CD14-positive monocyte (primary cell): ENCODE data around the gene PRKD1. TPM values are rescaled to one million over a fixed set of nuclear protein-coding genes. Genes with fewer than 3 reads are reported as not detected.
A peak's percentile ranks its signal among the peaks of the same experiment; 100 is the strongest.

Experiments
- DNase-seq, 3 donors: peaks; one replicate each; pipeline ENCODE4 v3.0.0-alpha.2; 2011 to 2022
- H2AFZ ChIP-seq: 2 replicates; pipeline ENCODE4 v1.6.0; 2012; ENCODE audit warnings: mild to moderate bottlenecking, low read depth, low read length, inconsistent platforms; ENCODE audit not compliant: insufficient read depth, poor library complexity, severe bottlenecking
- H3K27ac ChIP-seq, 2 donors: 1 replicate in 1 of 2; 2 replicates in 1 of 2; pipeline ENCODE4 v1.5.1; 2012 to 2013; ENCODE audit warnings: low read length in 2 of 2, control low read depth in 1 of 2, inconsistent platforms in 1 of 2, low read depth in 1 of 2, mild to moderate bottlenecking in 1 of 2
- H3K27me3 ChIP-seq, 2 donors: one replicate each; pipeline versions ENCODE4 v1.6.0 to v1.6.1; 2011 to 2013; ENCODE audit warnings: low read length in 2 of 2; ENCODE audit not compliant: control insufficient read depth in 2 of 2, insufficient read depth in 2 of 2
- H3K36me3 ChIP-seq, 2 donors: replicated peaks in 1 of 2; 1 replicate in 1 of 2; 2 replicates in 1 of 2; pipeline versions ENCODE4 v1.5.1 to v1.6.1; 2012 to 2013; ENCODE audit warnings: low read length in 2 of 2, control low read depth in 1 of 2, inconsistent platforms in 1 of 2, mild to moderate bottlenecking in 1 of 2; ENCODE audit not compliant: insufficient read depth in 2 of 2, control insufficient read depth in 1 of 2
- H3K4me1 ChIP-seq, 2 donors: 1 replicate in 1 of 2; 2 replicates in 1 of 2; pipeline versions ENCODE4 v1.5.1 to v1.6.1; 2012 to 2013; ENCODE audit warnings: low read length in 2 of 2, control low read depth in 1 of 2, inconsistent platforms in 1 of 2, mild to moderate bottlenecking in 1 of 2, moderate library complexity in 1 of 2; ENCODE audit not compliant: insufficient read depth in 2 of 2, control insufficient read depth in 1 of 2
- H3K4me2 ChIP-seq: replicated peaks from 2 replicates; pipeline ENCODE3; 2012; ENCODE audit warnings: low read length, moderate library complexity, mild to moderate bottlenecking; ENCODE audit not compliant: poor library complexity, severe bottlenecking; ENCODE audit errors: extremely low read depth
- H3K4me3 ChIP-seq, 3 experiments: fragments of 200-600 bp in 1 of 3; sonication (generic) in 1 of 3; replicated peaks in 1 of 3; 1 replicate in 2 of 3; 2 replicates in 1 of 3; pipeline ENCODE4 v1.5.1; 2011 to 2013; ENCODE audit warnings: low read length in 3 of 3, mild to moderate bottlenecking in 3 of 3, control low read depth in 2 of 3, low read depth in 2 of 3, inconsistent platforms in 1 of 3, moderate library complexity in 1 of 3
- H3K79me2 ChIP-seq: 2 replicates; pipeline ENCODE4 v1.6.0; 2012; ENCODE audit warnings: mild to moderate bottlenecking, control low read depth, inconsistent platforms, low read length, moderate library complexity; ENCODE audit not compliant: insufficient read depth
- H3K9ac ChIP-seq: 2 replicates; pipeline ENCODE4 v1.6.0; 2017; ENCODE audit warnings: low read length, mild to moderate bottlenecking; ENCODE audit not compliant: insufficient read depth, poor library complexity, severe bottlenecking
- H3K9me3 ChIP-seq, 2 donors: replicated peaks in 1 of 2; 1 replicate in 1 of 2; 2 replicates in 1 of 2; pipeline versions ENCODE4 v1.5.1 to v1.6.1; 2012 to 2013; ENCODE audit warnings: low read length in 2 of 2, control low read depth in 1 of 2; ENCODE audit not compliant: control insufficient read depth in 1 of 2, insufficient read depth in 1 of 2
- H4K20me1 ChIP-seq: 2 replicates; pipeline ENCODE4 v1.6.0; 2012; ENCODE audit warnings: mild to moderate bottlenecking, low read length, control low read depth, moderate library complexity; ENCODE audit not compliant: insufficient read depth
- H3K27ac Mint-ChIP-seq, 7 donors: one replicate each; pipeline ENCODE4 v1.8.0; 2020; ENCODE audit warnings: mild to moderate bottlenecking in 7 of 7, mixed read lengths in 7 of 7, moderate library complexity in 6 of 7, inconsistent platforms in 2 of 7
- H3K27me3 Mint-ChIP-seq, 3 donors: one replicate each; pipeline ENCODE4 v1.8.0; 2021 to 2022; ENCODE audit warnings: low read depth in 3 of 3, mild to moderate bottlenecking in 3 of 3, mixed read lengths in 3 of 3, moderate library complexity in 3 of 3, inconsistent platforms in 1 of 3
- H3K36me3 Mint-ChIP-seq, 2 donors: one replicate each; pipeline ENCODE4 v1.8.0; 2020; ENCODE audit warnings: mixed read lengths in 2 of 2, inconsistent platforms in 1 of 2, mild to moderate bottlenecking in 1 of 2
- H3K4me1 Mint-ChIP-seq: one replicate; pipeline ENCODE4 v1.8.0; 2020; ENCODE audit warnings: mild to moderate bottlenecking, mixed read lengths
- H3K4me3 Mint-ChIP-seq, 2 donors: one replicate each; pipeline ENCODE4 v1.8.0; 2020; ENCODE audit warnings: mild to moderate bottlenecking in 2 of 2, mixed read lengths in 2 of 2, moderate library complexity in 1 of 2
- H3K9me3 Mint-ChIP-seq, 7 donors: one replicate each; pipeline ENCODE4 v1.8.0; 2020 to 2022; ENCODE audit warnings: mixed read lengths in 7 of 7, mild to moderate bottlenecking in 6 of 7, moderate library complexity in 6 of 7, inconsistent platforms in 2 of 7
- CTCF ChIP-seq: fragments of 200-600 bp; IDR thresholded peaks from one replicate; pipeline ENCODE4 v1.8.0; 2022; ENCODE audit warnings: antibody characterized with exemption, mild to moderate bottlenecking
- WGBS: methylation state at CpG from one replicate; pipeline ENCODE4 v1.1.5; 2013; ENCODE audit warnings: missing lambda C conversion rate; ENCODE audit not compliant: insufficient coverage; 5-methylcytosine and 5-hydroxymethylcytosine counted together
- intact Hi-C, 2 donors: fragments of 100-400 bp; cut with micrococcal nuclease; formaldehyde crosslinking; loops; one replicate each; pipeline versions ENCODE4 v1.15.0 to v1.15.1; 2023
- polyA plus RNA-seq, 3 donors: library from polyadenylated mRNA; depleted of rRNA in 1 of 3; unstranded in 2 of 3; stranded (reverse) in 1 of 3; fragments of 300-500 nt in 2 of 3; fragments of >200 nt in 1 of 3; fragmentation: Illumina TruSeq in 2 of 3; gene quantifications; 1 replicate in 2 of 3; 2 replicates in 1 of 3; pipeline ENCODE4 v1.2.3, GENCODE V29; 2012 to 2021

The PRKD1 gene
- polyA plus RNA-seq, 3 donors, result not detected

DNA sequence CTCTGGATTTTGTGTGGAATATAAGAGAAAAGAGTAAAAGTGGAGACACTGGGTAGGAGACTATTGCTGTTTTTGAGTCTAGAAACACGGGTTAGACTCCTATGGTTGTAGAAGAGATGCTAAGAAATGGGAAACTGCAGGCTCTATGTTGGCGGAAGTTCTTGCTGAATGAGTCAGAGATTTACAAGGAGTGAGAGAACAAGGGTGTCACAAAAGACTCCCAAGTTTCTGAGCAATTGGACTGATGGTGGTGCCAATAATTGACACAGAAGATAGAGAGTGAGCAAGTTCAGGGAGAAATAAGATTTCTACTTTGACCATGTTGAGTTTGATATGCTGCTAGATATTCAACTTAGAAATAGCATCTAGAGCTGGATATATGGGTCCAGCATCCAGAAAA is 2.6 kb upstream of the PRKD1 start:
- WGBS, result 75% methylated on average over 2 of the region's 2 CpGs
- Mint-ChIP-seq H3K9me3 (peaks cover 0 to 17% (median 10%) of the 10 kb centered on the region in 7 donors), H3K27me3 (peaks cover 38 to 59% (median 39%) of the 10 kb centered on the region in 3 donors), H3K4me1 (peaks cover 4% of the 10 kb centered on the region), H3K36me3 (peaks cover 3 to 5% of the 10 kb centered on the region in 2 donors), H3K4me3 (no peak overlapping the region), H3K27ac (no peak overlapping the region)
- H2AFZ ChIP-seq, result no peak overlapping the region
- H3K4me1 ChIP-seq, result no peaks in the 10 kb centered on the region
- no peak for TF ChIP-seq CTCF
- H4K20me1 ChIP-seq, result no peaks in the 10 kb centered on the region
- H3K4me2 ChIP-seq, result no peak overlapping the region
- H3K9ac ChIP-seq, result no peak overlapping the region
- H3K79me2 ChIP-seq, result no peaks in the 10 kb centered on the region
- intact Hi-C loops, result no loop called here
- no peak overlapping the region for H3K4me3 ChIP-seq
- H3K9me3 ChIP-seq, result peaks cover 0 to 13% of the 10 kb centered on the region in 2 donors
- no peaks in the 10 kb centered on the region for H3K36me3 ChIP-seq
- DNase-seq, result no peak
- H3K27me3 ChIP-seq, result peaks cover 37 to 43% of the 10 kb centered on the region in 2 donors
- no peak overlapping the region for H3K27ac ChIP-seq

DNA sequence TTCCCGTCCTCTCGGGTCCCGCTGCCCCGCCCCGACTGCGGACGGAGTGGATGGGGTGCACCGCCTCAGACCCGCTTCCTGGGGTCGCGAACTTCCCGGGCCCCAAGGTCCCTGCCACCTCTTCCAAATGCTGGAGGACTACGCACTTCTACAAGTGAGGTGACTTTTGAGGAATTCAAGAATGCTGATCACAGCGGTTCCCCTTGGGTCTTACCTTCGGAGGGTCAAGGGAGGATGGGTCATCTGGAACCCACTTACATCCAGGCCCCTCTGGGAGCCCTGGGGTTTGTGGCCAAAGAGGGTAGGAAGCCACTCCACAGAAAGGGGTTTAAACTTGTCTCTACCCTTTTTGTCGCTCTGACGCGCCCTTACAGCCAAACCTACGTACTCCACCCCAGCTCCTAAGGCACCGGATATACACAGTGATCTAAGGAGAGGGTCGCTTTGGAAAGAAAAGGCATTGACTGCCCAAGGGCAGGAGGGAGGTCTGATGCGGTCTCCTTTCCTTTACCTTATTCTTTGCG is 532 bp upstream of the PRKD1 start:
- no peak for DNase-seq
- Histone ChIP-seq H3K4me3 (no peak overlapping the region), H3K9ac (no peak overlapping the region), H3K27ac (no peak overlapping the region), H3K4me1 (no peaks in the 10 kb centered on the region), H3K36me3 (no peaks in the 10 kb centered on the region), H3K4me2 (no peak overlapping the region), H3K79me2 (no peaks in the 10 kb centered on the region), H4K20me1 (no peaks in the 10 kb centered on the region), H2AFZ (no peak overlapping the region), H3K27me3 (peaks cover 43 to 47% of the 10 kb centered on the region in 2 donors), H3K9me3 (peaks cover 0 to 13% of the 10 kb centered on the region in 2 donors)
- no peak for TF ChIP-seq CTCF
- intact Hi-C loops, result no loop called here
- 6% methylated on average over 5 of the region's 23 CpGs for WGBS
- Mint-ChIP-seq H3K4me1 (peaks cover 4% of the 10 kb centered on the region), H3K9me3 (peaks cover 0 to 17% (median 10%) of the 10 kb centered on the region in 7 donors), H3K4me3 (peak overlapping the region in 1 of 2 donors; percentile 78), H3K36me3 (peaks cover 3 to 5% of the 10 kb centered on the region in 2 donors), H3K27ac (no peak overlapping the region), H3K27me3 (peaks cover 44 to 68% (median 47%) of the 10 kb centered on the region in 3 donors)
